ENCODE measurements around the gene MELTF. TPM values are rescaled to one million over a fixed set of nuclear protein-coding genes. Genes with fewer than 3 reads are reported as not detected.
"Not testable (repeated sequence)": the region's sequence is repeated elsewhere in the genome, so short reads cannot be mapped to it uniquely, and the experiment has no call there.

MELTF gene
- total RNA-seq, 4 donors from 2014 or later: 3.2 to 5.9 (median 3.9) TPM

DNA sequence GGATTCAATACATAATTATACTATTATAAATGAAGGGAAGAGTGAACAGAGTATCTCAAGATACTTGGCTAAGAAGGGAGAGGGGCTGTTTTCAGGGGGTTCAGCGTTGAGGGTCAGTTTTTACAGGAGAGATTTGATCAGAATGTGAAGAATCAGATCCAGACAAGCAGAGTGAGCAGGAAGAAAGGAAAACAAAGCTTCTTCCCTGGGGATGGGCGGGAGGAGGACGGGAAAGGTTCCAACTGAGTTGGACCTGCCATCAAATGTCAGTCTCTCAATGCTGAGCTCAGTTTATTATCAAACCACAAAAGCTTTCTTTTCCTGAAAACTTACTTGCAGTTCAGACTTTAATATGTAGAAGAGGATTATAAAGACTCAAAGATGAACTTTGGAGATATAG is 6.0 kb upstream of the MELTF start:
- H3K9me3 ChIP-seq: no peaks in the 10 kb centered on the region
- H3K36me3 ChIP-seq: peaks cover 0 to 2% (median 0%) of the 10 kb centered on the region in 3 donors
- H3K27me3 ChIP-seq: peaks cover 0 to 4% (median 0%) of the 10 kb centered on the region in 4 donors
- TF ChIP-seq, protein P1, sequence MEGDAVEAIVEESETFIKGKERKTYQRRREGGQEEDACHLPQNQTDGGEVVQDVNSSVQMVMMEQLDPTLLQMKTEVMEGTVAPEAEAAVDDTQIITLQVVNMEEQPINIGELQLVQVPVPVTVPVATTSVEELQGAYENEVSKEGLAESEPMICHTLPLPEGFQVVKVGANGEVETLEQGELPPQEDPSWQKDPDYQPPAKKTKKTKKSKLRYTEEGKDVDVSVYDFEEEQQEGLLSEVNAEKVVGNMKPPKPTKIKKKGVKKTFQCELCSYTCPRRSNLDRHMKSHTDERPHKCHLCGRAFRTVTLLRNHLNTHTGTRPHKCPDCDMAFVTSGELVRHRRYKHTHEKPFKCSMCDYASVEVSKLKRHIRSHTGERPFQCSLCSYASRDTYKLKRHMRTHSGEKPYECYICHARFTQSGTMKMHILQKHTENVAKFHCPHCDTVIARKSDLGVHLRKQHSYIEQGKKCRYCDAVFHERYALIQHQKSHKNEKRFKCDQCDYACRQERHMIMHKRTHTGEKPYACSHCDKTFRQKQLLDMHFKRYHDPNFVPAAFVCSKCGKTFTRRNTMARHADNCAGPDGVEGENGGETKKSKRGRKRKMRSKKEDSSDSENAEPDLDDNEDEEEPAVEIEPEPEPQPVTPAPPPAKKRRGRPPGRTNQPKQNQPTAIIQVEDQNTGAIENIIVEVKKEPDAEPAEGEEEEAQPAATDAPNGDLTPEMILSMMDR (IDR thresholded peaks at IDR 0.05): no peak
- no peak for TF ChIP-seq POLR2A (IDR thresholded peaks at IDR 0.05)
- intact Hi-C loops (cut with DNase I): no loop called here
- H3K4me1 ChIP-seq: peaks cover 0 to 16% (median 8%) of the 10 kb centered on the region in 3 donors
- 35 to 47% methylated on average over 3 of the region's 3 CpGs for WGBS, 2 donors
- no peak overlapping the region for H3K27ac ChIP-seq
- no peak overlapping the region for H3K4me3 ChIP-seq
- DNase-seq: no peak

DNA sequence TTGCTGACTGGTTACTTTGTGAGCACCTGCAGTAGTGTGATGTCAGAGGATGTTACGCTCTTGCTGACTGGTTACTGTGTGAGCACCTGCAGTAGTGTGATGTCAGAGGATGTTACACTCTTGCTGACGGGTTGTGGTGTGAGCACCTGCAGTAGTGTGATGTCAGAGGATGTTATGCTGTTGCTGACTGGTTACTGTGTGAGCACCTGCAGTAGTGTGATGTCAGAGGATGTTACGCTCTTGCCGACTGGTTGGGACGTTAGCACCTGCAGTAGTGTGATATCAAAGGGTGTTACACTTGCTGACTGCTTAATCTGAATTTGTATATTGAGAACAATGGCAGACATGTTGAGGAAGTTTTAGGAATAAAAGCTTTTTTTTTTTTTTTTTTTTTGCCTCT is 5.2 kb upstream of the MELTF start:
- H3K4me3 ChIP-seq; H3K27me3 ChIP-seq; H3K9me3 ChIP-seq; DNase-seq; intact Hi-C loops (cut with DNase I); H3K27ac ChIP-seq; H3K36me3 ChIP-seq: not testable (repeated sequence)
- H3K4me1 ChIP-seq: peaks cover 2 to 24% (median 8%) of the 10 kb centered on the region in 3 donors
- 65 to 71% methylated on average over 5 of the region's 5 CpGs for WGBS, 2 donors

DNA sequence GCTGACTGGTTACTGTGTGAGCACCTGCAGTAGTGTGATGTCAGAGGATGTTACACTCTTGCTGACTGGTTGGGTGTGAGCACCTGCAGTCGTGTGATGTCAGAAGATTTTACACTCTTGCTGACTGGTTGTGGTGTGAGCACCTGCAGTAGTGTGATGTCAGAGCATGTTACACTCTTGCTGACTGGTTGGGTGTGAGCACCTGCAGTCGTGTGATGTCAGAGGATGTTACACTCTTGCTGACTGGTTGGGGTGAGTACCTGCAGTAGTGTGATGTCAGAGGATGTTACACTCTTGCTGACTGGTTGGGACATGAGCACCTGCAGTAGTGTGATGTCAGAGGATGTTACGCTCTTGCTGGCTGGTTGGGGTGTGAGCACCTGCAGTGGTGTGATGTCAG is 4.1 kb upstream of the MELTF start:
- H3K4me1 ChIP-seq: peaks cover 12 to 34% (median 15%) of the 10 kb centered on the region in 3 donors
- intact Hi-C loops (cut with DNase I); H3K36me3 ChIP-seq; H3K4me3 ChIP-seq; H3K9me3 ChIP-seq; DNase-seq; H3K27ac ChIP-seq: not testable (repeated sequence)
- 77% methylated on average over 3 of the region's 3 CpGs; no CpG with 5 or more reads in 1 of the 2 donors for WGBS, 2 donors
- H3K27me3 ChIP-seq: peaks cover 0 to 17% (median 0%) of the 10 kb centered on the region in 4 donors

DNA sequence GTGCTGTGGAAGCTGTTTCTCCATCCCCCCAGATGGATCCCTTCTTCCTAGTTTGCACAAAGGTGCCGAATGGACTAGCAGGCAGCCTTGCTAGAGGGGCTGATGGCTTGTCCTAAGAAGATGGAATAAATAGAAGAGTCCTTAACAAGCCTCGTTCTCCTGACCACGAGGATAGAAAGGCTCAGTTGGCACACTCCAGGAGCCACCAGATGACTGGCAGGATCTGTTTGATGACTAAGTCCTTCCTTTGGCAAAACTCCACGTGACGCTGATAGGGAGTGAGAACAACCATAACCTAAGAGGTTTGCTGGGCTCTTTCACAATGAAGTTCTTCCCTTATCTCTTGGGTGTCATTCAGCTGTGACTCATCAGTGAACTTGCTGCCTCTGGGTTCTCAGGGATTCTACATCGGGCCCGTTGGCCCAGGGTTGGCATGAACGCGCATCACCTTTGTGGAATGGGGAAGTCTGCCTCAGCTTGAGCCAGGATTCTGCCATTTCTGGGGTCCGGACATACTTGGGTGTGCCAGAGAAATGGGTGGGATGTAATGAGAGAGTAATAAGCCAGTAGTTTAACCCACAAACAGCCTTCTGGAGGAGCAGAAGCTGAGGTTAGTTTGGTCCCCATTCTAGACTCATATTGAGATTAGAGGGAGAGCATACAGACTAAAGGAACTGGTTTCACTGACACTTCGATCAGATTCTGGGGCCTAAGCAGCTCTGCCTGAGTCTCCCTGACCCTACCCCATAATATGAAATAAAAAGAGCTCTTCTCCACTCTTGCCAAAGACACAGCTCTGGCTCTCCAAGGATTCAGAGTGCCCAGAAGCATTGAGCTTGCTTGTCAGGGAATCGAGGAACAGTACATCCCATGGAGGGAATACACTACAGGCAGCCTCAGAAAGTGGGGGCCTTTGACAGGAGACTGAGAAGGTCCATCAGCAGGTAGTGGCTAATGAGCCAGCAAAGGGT is 2.0 kb upstream of the MELTF start:
- Histone ChIP-seq H3K9me3 (no peaks in the 10 kb centered on the region), H3K27ac (peak overlapping the region in 3 of 4 donors; percentile 47 to 59 (median 56)), H3K4me3 (no peak overlapping the region), H3K4me1 (peaks cover 13 to 38% (median 15%) of the 10 kb centered on the region in 3 donors), H3K36me3 (no peaks in the 10 kb centered on the region), H3K27me3 (peaks cover 0 to 19% (median 0%) of the 10 kb centered on the region in 4 donors)
- intact Hi-C loops (cut with DNase I): no loop called here
- no peak for TF ChIP-seq POLR2A (IDR thresholded peaks at IDR 0.05)
- TF ChIP-seq, protein P1 (IDR thresholded peaks at IDR 0.05): no peak
- WGBS, 2 donors: 21 to 25% methylated on average over 7 to 10 of the region's 12 CpGs
- DNase-seq: no peak

DNA sequence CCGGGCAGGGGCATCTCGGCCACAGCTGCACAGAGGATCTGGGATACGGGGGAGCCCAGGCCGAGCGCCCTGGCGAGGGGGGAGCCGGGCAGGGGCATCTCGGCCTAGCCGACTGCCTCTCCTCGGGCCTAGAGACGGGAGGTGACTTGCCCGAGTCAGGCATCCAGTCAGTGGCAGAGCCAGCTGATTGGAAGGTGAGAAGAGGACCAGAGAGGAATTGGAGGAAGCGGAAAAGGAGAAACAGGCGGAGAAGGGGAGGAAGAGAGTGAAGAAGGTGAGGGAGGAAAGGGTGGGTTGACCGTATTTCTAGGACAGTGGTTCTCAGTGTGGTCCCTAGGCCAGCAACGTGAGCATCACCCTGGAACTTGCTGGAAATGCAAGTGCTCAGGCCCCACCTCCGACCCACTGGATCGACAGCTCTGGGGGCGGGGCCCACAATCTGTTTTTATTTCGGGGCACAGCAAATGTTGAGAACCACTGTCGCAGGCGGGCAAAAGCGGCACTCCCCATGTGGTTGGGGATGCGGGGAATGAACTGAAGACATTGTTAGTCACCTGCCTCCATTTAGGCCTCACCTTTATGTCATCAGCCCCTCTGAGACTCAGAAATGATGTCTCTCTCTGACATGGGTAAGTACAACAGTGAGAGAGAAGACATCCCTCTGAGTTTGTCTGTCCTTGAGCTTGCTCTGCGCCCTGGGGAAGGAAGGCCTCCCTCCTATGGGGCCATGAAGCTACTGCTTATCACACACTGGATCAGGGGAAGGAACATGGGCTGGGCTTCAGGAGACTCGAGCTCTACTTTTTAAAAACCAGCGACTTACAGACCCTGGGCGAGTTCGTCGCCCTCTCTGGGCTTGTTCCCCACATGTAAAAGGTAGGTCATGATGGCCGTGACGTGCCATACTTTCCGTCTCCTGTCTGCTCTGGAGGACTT is 1.0 kb upstream of the MELTF start:
- Histone ChIP-seq H3K36me3 (no peaks in the 10 kb centered on the region), H3K27ac (peak overlapping the region in 3 of 4 donors; percentile 47 to 59 (median 56)), H3K4me1 (peaks cover 13 to 38% (median 15%) of the 10 kb centered on the region in 3 donors), H3K27me3 (peaks cover 0 to 16% (median 0%) of the 10 kb centered on the region in 4 donors), H3K4me3 (no peak overlapping the region), H3K9me3 (no peaks in the 10 kb centered on the region)
- 80 to 84% methylated on average over 5 to 22 of the region's 33 CpGs for WGBS, 2 donors
- no peak for DNase-seq
- TF ChIP-seq POLR2A (IDR thresholded peaks at IDR 0.05): no peak
- TF ChIP-seq, protein P1 (IDR thresholded peaks at IDR 0.05): no peak
- intact Hi-C loops (cut with DNase I): no loop called here
